Measurements from ENCODE around the gene ADPRHL1.
A peak's percentile ranks its signal among the peaks of the same experiment; 100 is the strongest.
"Not testable (repeated sequence)": the region's sequence is repeated elsewhere in the genome, so short reads cannot be mapped to it uniquely, and the experiment has no call there.

The ADPRHL1 gene

DNA sequence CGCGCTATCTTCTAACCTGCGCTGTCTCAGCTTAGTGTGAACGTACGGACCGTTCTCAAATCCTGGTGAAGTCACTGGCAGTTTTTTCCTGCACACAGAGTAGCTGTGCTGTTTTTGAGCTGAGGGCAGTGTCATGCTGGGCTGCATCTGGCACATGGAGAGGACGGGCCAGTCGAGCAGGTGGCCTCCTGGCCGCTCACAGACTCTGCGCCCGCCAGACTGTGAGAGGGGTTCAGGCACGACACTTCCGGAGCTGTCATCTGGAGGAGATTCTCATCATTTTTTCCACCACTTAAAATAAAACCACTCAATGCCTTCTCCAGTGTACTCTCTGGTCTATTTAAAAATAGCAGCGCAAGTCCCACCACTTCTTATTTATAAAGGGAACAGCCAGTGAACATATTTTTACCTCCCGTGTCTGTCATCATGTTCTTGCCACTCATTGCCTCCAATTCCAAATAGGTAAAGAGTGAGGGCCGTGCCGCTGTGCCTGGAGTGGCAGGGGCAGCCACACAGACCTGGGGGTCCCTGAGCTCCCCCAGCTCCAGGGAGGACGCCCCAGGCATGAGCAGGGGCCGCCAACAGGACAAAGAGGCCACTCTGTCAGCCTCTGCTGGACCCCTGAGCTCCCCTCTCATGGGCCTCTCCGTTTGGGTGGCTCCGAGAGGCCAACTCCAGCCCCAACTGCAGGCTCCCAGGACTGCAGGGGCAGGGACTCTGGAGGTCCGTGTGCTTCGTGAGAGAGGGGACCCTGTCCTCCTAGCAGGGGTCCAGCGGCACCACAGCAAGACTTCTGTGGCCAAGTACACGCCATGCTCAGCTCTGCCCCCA, 52.5 kb downstream of the ADPRHL1 start:
- DNase-seq (ENCODE audit: low read depth), result no peak

- DNase-seq (ENCODE audit: low read depth), result no peak
Observed at GRCh38 chr13:113399755-113400149, 53.5 kb downstream of the ADPRHL1 start.

GRCh38 chr13:113398963-113399754, 54.1 kb downstream of the ADPRHL1 start:
- no peak for DNase-seq (ENCODE audit: low read depth)

GRCh38 chr13:113397608-113398425, 55.5 kb downstream of the ADPRHL1 start:
- DNase-seq (ENCODE audit: low read depth), result no peak

DNA sequence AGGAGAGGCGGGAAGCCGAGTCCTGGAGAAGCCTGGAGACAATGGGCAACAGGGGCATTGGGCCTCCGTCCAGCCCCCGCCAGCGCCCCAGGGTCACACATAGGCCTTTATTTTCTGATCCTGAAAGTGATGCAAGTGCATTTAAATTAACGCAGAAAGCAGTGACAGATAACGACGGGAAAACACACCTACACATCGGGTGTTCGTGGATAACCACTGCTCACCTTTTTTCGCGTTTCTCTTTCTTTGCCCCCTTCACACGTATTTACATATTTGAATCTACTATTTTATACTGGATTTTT, 59.0 kb downstream of the ADPRHL1 start:
- no peak for DNase-seq (ENCODE audit: low read depth)

GRCh38 chr13:113393563-113394338, 59.5 kb downstream of the ADPRHL1 start:
- peak; percentile 63 for DNase-seq (ENCODE audit: low read depth)

DNA sequence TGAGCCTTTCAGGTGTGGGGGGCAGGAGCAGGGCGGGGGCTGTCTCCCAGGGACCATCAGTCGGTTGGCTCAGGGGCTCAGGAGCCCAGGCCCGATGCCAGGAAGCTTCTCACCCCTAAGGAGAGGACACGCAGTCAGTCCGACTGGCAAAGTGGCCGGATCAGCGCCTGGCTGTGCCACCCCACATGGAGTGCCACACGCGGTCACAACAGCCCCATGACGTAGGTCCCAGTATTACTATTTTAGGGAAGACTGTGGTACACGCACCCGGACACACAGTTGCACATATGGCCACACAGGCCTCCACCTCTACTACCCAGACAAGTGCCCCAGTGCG, 60.1 kb downstream of the ADPRHL1 start:
- DNase-seq (ENCODE audit: low read depth), result no peak

DNA sequence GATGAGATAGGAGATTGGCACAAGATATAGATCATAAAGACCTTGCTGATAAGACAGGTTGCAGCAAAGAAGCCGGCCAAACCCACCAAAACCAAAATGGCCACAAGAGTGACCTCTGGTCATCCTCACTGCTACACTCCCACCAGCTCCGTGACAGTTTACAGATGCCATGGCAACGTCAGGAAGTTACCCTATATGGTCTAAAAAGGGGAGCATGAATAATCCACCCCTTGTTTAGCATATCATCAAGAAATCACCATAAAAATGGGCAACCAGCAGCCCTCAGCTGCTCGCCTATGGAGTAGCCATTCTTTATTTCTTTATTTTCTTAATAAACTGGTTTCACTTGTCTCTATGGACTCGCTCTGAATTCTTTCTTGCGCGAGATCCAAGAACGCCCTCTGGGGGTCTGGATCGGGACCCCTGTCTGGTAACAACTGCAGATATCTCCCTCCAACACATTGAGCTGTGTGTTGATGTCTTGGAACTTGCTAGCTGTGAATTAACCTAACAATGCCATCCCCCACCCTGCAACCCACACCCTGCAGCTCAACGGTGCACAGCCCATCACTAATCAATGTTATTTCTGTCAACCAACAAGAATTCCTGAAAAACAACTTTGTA, 62.3 kb downstream of the ADPRHL1 start:
- no peak for DNase-seq (ENCODE audit: low read depth)

DNA sequence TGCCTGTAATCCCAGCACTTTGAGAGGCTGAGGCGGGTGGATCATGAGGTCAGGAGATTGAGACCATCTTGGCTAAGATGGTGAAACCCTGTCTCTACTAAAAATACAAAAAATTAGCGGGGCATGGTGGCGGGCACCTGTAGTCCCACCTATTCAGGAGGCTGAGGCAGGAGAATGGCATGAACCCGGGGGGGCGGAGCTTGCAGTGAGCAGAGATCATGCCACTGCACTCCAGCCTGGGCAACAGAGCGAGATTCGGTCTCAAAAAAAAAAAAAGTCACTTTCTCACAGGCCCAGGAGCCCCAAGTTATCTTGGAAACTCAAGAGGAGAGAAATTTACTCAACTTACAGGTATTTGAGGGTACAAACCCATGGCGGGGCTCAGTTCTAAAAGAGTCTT, 63.7 kb downstream of the ADPRHL1 start:
- DNase-seq (ENCODE audit: low read depth), result not testable (repeated sequence)

GRCh38 chr13:113387396-113387795, 65.9 kb downstream of the ADPRHL1 start:
- DNase-seq (ENCODE audit: low read depth), result no peak

DNA sequence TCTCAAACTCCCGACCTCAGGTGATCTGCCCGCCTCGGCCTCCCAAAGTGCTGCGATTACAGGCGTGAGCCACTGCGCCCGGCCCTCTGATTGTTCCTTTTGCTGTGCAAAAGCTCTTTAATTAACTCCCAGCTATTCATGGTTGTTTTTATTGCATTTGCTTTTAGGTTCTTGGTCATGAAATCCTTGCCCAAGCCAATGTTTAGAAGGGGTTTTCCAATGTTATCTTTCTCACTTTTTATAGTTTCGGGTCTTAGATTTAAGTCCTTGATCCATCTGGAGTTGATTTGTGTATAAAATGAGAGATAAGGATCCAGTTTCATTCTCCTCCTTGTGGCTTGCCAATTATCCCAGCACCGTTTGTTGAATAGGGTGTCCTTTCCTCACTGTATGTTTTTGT, 70.2 kb downstream of the ADPRHL1 start:
- no peak for DNase-seq (ENCODE audit: low read depth)

GRCh38 chr13:113382542-113382941, 70.7 kb downstream of the ADPRHL1 start:
- DNase-seq (ENCODE audit: low read depth), result not testable (repeated sequence)

DNA sequence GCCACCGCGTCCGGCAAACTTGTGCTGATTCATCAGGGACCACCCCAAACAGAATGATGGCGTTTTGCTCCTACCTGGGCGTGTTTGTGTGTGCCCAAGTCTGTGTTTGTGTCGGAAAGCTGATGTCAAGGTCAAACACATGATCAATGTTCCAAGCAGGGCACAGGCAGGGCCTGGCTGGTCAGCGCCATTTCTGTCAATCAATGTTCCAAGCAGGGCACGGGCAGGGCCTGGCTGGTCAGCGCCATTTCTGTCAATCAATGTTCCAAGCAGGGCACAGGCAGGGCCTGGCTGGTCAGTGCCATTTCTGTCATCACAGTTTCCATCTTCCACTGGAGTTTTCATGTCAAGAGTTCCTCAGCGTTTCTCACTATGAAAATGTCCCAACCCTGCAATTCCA, 74.5 kb downstream of the ADPRHL1 start:
- DNase-seq (ENCODE audit: low read depth), result no peak

DNA sequence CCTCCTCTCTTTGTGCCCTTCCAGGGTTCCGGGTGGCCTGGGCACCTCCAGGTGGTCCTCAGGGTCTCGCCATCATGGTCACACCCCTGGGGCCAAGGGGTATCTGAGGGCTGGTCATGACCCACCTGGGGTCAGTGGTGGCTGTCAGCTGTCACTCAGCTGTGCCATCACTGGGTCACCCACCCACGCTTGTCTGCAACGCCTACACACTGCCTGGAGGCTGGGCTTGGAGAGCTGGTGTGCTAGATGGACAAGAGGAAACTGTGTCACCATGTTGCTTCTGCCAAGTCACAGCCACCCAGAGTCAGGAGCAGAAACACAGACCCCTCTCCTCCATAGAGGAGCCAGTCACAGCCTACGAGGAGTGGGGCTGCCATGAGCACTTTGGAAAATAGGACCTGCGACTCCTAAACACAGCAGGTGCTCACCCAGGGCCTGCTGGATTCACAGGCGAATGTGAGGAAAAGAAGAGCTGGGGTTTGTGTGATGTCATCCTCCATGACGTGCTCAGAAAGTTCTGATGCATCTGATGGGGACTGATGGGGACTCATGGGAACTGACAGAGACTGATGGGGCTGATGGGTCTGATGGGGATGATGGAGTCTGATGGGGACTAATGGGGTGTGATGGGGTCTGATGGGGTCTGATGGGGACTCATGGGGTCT, 78.6 kb downstream of the ADPRHL1 start:
- DNase-seq (ENCODE audit: low read depth), result no peak

DNA sequence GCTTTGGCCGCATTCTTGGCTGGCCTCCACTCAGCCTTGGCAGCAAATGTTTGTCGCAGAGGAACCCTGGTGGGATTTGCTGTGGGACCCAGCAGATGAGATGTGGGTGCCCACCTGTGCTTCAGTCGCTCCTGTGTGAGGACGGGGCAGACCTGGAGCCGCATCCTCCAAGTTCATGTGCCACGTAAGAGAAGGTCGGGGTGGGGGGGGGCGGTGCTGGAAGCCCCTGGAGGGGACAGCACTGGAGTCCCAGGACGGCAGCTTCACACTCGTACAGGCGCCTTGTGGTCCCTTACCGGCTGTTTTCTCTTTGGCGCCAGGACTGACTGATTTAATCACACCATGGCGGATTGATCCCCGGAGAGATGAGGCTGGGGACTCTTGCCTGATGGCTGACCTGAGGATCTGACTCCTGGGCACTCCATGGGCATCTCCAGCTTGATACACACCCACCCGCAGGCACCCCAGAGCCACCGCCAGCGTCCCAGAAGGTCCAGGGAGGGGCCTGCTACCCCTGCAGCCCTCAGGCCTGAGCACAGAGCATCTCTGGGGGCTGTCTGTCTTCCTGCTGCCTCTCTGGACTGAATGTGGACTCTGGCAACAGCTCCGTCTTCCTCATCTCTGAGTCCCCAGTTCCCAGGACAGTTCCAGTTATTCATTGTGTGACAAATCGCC, 79.3 kb downstream of the ADPRHL1 start:
- DNase-seq (ENCODE audit: low read depth), result no peak

DNA sequence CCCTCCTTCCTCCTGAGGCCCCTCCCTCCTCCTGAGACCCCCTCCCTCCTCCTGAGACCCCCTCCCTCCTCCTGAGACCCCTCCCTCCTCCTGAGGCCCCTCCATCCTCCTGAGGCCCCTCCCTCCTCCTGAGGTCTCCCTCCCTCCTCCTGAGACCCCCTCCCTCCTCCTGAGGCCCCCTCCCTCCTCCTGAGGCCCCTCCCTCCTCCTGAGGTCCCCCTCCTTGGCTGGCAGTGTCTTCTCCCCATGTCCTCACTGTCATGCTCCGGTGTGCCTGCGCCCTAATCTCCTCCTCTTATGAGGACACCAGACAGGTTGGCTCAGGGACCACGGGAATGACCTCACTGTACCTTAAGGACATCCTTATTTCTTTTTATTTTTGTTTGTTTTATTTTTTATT, 81.6 kb downstream of the ADPRHL1 start:
- not testable (repeated sequence) for DNase-seq (ENCODE audit: low read depth)

GRCh38 chr13:113371061-113371460, 82.2 kb downstream of the ADPRHL1 start:
- DNase-seq (ENCODE audit: low read depth), result no peak

DNA sequence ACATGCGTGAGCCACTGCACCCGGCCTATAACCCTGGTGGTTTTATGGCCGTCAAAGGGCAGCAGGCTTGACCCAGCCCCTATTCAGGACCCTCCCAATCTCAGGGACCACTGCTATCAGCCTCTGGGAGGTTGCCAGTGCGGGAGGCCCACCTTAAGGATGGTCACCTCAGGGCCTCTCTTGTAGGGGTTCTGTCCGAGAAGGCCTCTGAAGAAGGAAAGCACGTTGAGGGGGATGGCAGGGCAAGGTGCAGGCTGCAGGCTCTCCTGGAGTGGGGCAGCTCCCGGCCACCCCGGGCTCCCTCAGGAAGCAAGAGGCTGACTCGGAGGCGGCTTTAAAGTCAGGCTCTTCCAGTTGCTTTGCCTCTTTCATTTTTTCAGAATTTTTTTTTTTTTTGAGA, 83.4 kb downstream of the ADPRHL1 start:
- no peak for DNase-seq (ENCODE audit: low read depth)

DNA sequence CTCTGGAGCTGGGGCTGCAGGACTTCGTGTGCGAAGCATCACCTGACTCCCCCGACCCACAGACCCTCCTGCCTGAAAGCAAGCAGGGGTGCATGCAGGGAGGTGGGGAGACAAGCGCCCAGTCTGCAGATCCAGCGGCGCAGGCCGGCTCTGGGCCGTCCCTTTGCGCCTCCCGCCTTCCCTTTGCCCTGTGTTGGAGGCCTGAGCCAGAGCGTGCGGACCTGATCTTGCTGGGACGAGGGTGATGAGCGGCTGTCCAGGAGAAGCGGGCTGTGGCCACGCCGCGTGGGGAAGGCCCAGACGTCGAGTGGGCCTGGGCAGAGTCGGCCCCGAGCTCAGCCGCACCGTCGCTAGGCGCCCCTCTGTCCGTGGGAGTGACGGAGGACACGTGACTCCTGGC, 84.1 kb downstream of the ADPRHL1 start:
- DNase-seq (ENCODE audit: low read depth), result no peak

- not testable (repeated sequence) for DNase-seq (ENCODE audit: low read depth)
Observed at GRCh38 chr13:113368353-113368752, 84.9 kb downstream of the ADPRHL1 start.
